MM.1S (cell line): ENCODE measurements around the gene PCK1.
"Not testable (repeated sequence)": the region's sequence is repeated elsewhere in the genome, so short reads cannot be mapped to it uniquely, and the experiment has no call there.

Experiments used
- DNase-seq: peaks from one replicate; pipeline ENCODE4 v3.0.0-alpha.2; 2015
- H2AFZ ChIP-seq: fragments of 300-600 bp; sonication (generic); 2 replicates; pipeline ENCODE4 v1.6.0; 2016; ENCODE audit warnings: antibody characterized with exemption, low read length
- H3F3A ChIP-seq: fragments of 300-600 bp; sonication (generic); 2 replicates; pipeline ENCODE4 v1.6.1; 2016; ENCODE audit warnings: mild to moderate bottlenecking, antibody characterized with exemption, low read length, moderate library complexity, mixed read lengths; ENCODE audit not compliant: insufficient read depth
- H3K27ac ChIP-seq: fragments of 300-600 bp; sonication (generic); 2 replicates; pipeline ENCODE4 v1.5.1; 2016; ENCODE audit warnings: mild to moderate bottlenecking, low read length
- H3K27me3 ChIP-seq: fragments of 300-600 bp; sonication (generic); replicated peaks from 2 replicates; pipeline ENCODE4 v1.6.0; 2016; ENCODE audit warnings: low read length; ENCODE audit not compliant: insufficient read depth
- H3K36me3 ChIP-seq: fragments of 300-600 bp; sonication (generic); replicated peaks from 2 replicates; pipeline ENCODE4 v1.6.1; 2016; ENCODE audit warnings: mild to moderate bottlenecking, low read length, mixed read lengths; ENCODE audit not compliant: insufficient read depth
- H3K4me1 ChIP-seq: fragments of 300-600 bp; sonication (generic); 2 replicates; pipeline ENCODE4 v1.6.1; 2016; ENCODE audit warnings: low read length, mixed read lengths
- H3K4me2 ChIP-seq: fragments of 300-600 bp; sonication (generic); 2 replicates; pipeline ENCODE4 v1.6.0; 2016; ENCODE audit warnings: low read depth, low read length
- H3K4me3 ChIP-seq: fragments of 300-600 bp; sonication (generic); 2 replicates; pipeline ENCODE4 v1.5.1; 2016; ENCODE audit warnings: low read length, mixed read lengths
- H3K79me2 ChIP-seq: fragments of 300-600 bp; sonication (generic); 2 replicates; pipeline ENCODE4 v1.6.1; 2016; ENCODE audit warnings: mixed run types, low read length, mixed read lengths
- H3K9ac ChIP-seq: fragments of 300-600 bp; sonication (generic); 2 replicates; pipeline ENCODE4 v1.6.1; 2016; ENCODE audit warnings: low read length, mixed read lengths
- H3K9me2 ChIP-seq: fragments of 300-600 bp; sonication (generic); replicated peaks from 2 replicates; pipeline ENCODE4 v1.6.1; 2016; ENCODE audit warnings: mild to moderate bottlenecking, low read length, mixed read lengths; ENCODE audit not compliant: insufficient read depth
- H3K9me3 ChIP-seq: fragments of 300-600 bp; sonication (generic); replicated peaks from 2 replicates; pipeline ENCODE4 v1.6.1; 2016; ENCODE audit warnings: mild to moderate bottlenecking, low read length, mixed read lengths; ENCODE audit not compliant: insufficient read depth
- H4K20me1 ChIP-seq: fragments of 300-600 bp; sonication (generic); 2 replicates; pipeline ENCODE4 v1.6.1; 2016; ENCODE audit warnings: mild to moderate bottlenecking, low read length, moderate library complexity, mixed read lengths; ENCODE audit not compliant: insufficient read depth
- CTCF ChIP-seq: fragments of 300-600 bp; sonication (generic); IDR thresholded peaks from 2 replicates; pipeline ENCODE4 v1.5.1; 2016; ENCODE audit warnings: antibody characterized with exemption, low read length, mixed read lengths
- EZH2 ChIP-seq: fragments of 300-600 bp; sonication (generic); optimal IDR thresholded peaks from 2 replicates; pipeline ENCODE3; 2017; ENCODE audit warnings: low read depth, mild to moderate bottlenecking, antibody characterized with exemption, low read length, mixed read lengths
- EZH2phosphoT487 ChIP-seq: fragments of 300-600 bp; sonication (generic); IDR thresholded peaks from 2 replicates; pipeline ENCODE4 v1.6.1; 2018; ENCODE audit warnings: antibody characterized with exemption, low read length

The PCK1 gene

GRCh38 chr20:57560554-57561355, at the start of gene PCK1:
PCK1 (plus strand) TSS chr20:57561110; CDS start chr20:57561412, 302 bp downstream.
- no peak within 1 kb of the TSS for H2AFZ ChIP-seq
- H3K9me3 ChIP-seq: no peaks in the 10 kb centered on the region
- no peak within 1 kb of the TSS for H3K4me2 ChIP-seq
- no peaks in the 10 kb centered on the region for H3K9me2 ChIP-seq
- no peaks in the 10 kb centered on the region for H3K79me2 ChIP-seq
- no peak within 1 kb of the TSS for H3K4me3 ChIP-seq
- no peaks in the 10 kb centered on the region for H3K4me1 ChIP-seq
- no peak within 1 kb of the TSS for H3K27ac ChIP-seq
- no peak within 1 kb of the TSS for H3K9ac ChIP-seq
- TF ChIP-seq CTCF (no peak), EZH2 (no peak), EZH2phosphoT487 (no peak)
- H3F3A ChIP-seq: no peaks in the 10 kb centered on the region
- no peaks in the 10 kb centered on the region for H3K36me3 ChIP-seq
- H4K20me1 ChIP-seq: no peaks in the 10 kb centered on the region
- peaks cover 100% of the 10 kb centered on the region for H3K27me3 ChIP-seq
- DNase-seq: no peak

GRCh38 chr20:57511709-57512108, 49.2 kb upstream of the PCK1 start:
- H3K9me3 ChIP-seq, H3K36me3 ChIP-seq, H3F3A ChIP-seq, H3K27ac ChIP-seq, H2AFZ ChIP-seq, H3K27me3 ChIP-seq, H3K79me2 ChIP-seq, H3K9ac ChIP-seq, H3K4me1 ChIP-seq, H3K4me2 ChIP-seq, H3K4me3 ChIP-seq, H4K20me1 ChIP-seq, H3K9me2 ChIP-seq, DNase-seq: not testable (repeated sequence)

- DNase-seq: no peak
- Histone ChIP-seq H3F3A (no peaks in the 10 kb centered on the region), H3K4me3 (no peak overlapping the region), H3K79me2 (no peaks in the 10 kb centered on the region), H3K27me3 (no peaks in the 10 kb centered on the region), H4K20me1 (no peaks in the 10 kb centered on the region), H3K36me3 (no peaks in the 10 kb centered on the region), H3K4me1 (no peaks in the 10 kb centered on the region), H3K9me2 (no peaks in the 10 kb centered on the region), H3K4me2 (no peak overlapping the region), H3K27ac (no peak overlapping the region), H2AFZ (no peak overlapping the region), H3K9ac (no peak overlapping the region), H3K9me3 (no peaks in the 10 kb centered on the region)
- no peak for TF ChIP-seq EZH2phosphoT487
- TF ChIP-seq EZH2: no peak
- no peak for TF ChIP-seq CTCF
Measured at GRCh38 chr20:57512432-57512831, 48.5 kb upstream of the PCK1 start.

GRCh38 chr20:57513199-57513598, 47.7 kb upstream of the PCK1 start:
- Histone ChIP-seq H3K9me2 (no peaks in the 10 kb centered on the region), H3K9ac (no peak overlapping the region), H4K20me1 (no peaks in the 10 kb centered on the region), H3K27me3 (no peaks in the 10 kb centered on the region), H3K79me2 (no peaks in the 10 kb centered on the region), H3K9me3 (no peaks in the 10 kb centered on the region), H3K4me3 (no peak overlapping the region), H3K4me1 (no peaks in the 10 kb centered on the region), H3K36me3 (no peaks in the 10 kb centered on the region), H2AFZ (no peak overlapping the region), H3F3A (no peaks in the 10 kb centered on the region), H3K27ac (no peak overlapping the region), H3K4me2 (no peak overlapping the region)
- no peak for TF ChIP-seq EZH2phosphoT487
- no peak for TF ChIP-seq EZH2
- no peak for TF ChIP-seq CTCF
- DNase-seq: no peak
